Measurements from ENCODE around the gene DOK3.

DOK3 gene

DNA sequence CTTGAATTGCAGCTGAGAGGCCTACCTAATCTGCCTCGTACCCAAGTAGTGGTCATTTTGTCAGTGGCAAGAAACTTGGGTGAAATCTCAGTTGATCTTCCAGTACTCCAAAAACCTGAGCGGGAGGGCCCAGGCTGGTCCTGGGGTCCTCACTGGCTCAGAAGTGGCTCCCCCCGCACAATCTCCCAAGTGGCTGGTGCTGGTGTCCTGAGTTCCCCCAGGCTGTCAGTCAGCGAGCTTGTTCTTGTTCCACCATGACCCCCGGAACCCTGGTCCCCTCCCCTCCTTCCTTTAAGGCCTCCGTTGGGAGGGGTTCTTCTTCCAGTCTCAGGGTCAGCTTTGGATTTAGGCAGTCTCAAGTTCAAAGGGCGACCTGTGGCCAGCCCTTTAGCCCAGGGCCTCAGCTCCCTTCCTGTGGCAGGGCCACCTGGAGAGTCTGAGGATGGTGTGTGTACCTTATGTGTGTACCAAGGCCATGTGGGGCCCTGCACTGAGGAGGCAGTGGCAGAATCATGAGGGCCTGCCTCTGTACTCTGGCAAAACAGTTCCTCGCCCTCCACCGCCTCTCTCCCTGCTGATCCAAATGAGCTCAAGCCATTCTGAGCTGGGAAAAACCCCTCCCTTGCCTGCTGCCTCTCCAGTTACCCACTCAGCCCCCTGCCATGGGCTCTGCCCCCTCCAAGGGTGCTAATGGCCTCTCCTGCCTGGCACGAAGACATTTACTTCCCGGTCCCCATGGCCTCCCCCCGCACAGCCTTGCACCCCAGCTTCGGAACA is 31.7 kb downstream of the DOK3 start:
- Histone ChIP-seq H3K36me3 (ENCODE audit: insufficient read depth, low read length) (no peaks in the 10 kb centered on the region), H3K27me3 (ENCODE audit: insufficient read depth, low read length, poor library complexity, severe bottlenecking) (no peaks in the 10 kb centered on the region), H3F3A (ENCODE audit: low read depth) (no peaks in the 10 kb centered on the region), H3K4me3 (ENCODE audit: low read length, poor library complexity, severe bottlenecking) (no peak overlapping the region), H3K4me1 (ENCODE audit: insufficient read depth, low read length, poor library complexity, severe bottlenecking) (no peaks in the 10 kb centered on the region), H3K9ac (ENCODE audit: low read depth, low read length, poor library complexity, severe bottlenecking) (no peak overlapping the region), H3K4me2 (ENCODE audit: low read depth, low read length, poor library complexity, severe bottlenecking) (no peak overlapping the region), H3K9me2 (replicated peaks; ENCODE audit: low read depth, low read length) (no peaks in the 10 kb centered on the region), H2AFZ (ENCODE audit: low read length) (no peak overlapping the region), H3K79me2 (ENCODE audit: insufficient read depth, low read length) (peaks cover 1% of the 10 kb centered on the region; the same call in 1 of the 2 replicates), H4K20me1 (ENCODE audit: insufficient read depth, low read length, poor library complexity, severe bottlenecking) (no peaks in the 10 kb centered on the region), H3K9me3 (ENCODE audit: insufficient read depth, low read depth, low read length) (no peaks in the 10 kb centered on the region)
- TF ChIP-seq EZH2phosphoT487 (IDR thresholded peaks at IDR 0.05; ENCODE audit: borderline replicate concordance) (no peak), CTCF (conservative IDR thresholded peaks at IDR 0.05; ENCODE audit: low read length) (no peak)

DNA sequence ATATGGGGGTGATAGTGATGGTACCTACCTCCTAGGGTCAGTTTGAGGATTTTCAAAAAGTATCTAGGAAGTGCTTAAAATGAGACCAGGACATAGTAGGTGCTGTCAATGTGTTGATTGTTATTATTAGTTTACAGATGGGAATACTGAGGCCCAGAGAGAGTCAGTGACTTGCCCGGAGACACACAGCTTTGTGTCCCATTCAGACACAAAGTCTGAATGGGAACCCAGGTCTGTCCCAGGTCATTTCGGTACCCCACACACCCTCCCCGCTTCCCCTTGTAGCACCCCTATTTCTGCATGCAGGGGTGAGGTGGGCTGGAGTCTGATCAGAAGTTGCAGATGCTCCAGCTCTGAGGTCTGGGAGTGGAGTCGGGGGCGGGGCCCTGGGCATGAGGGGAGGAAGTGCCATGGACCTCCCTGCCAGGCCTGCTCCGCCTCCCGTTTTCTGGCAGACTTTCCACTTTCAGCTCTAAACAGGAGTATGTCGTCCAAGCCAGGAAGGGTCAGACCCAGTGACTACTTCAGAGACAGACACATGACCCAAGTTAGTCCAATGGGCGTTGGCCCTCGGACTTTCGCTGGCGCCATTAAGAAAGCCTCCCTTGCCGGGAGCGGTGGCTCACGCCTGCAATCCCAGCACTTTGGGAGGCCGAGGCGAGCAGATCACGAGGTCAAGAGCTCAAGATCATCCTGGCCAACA is 32.9 kb downstream of the DOK3 start:
- no peaks in the 10 kb centered on the region for H3F3A ChIP-seq (ENCODE audit: low read depth)
- no peaks in the 10 kb centered on the region for H3K36me3 ChIP-seq (ENCODE audit: insufficient read depth, low read length)
- no peak overlapping the region for H3K4me2 ChIP-seq (ENCODE audit: low read depth, low read length, poor library complexity, severe bottlenecking)
- no peaks in the 10 kb centered on the region for H3K9me2 ChIP-seq (replicated peaks; ENCODE audit: low read depth, low read length)
- H3K9me3 ChIP-seq (ENCODE audit: insufficient read depth, low read depth, low read length): no peaks in the 10 kb centered on the region
- H4K20me1 ChIP-seq (ENCODE audit: insufficient read depth, low read length, poor library complexity, severe bottlenecking): peaks cover 8% of the 10 kb centered on the region
- H3K9ac ChIP-seq (ENCODE audit: low read depth, low read length, poor library complexity, severe bottlenecking): no peak overlapping the region
- TF ChIP-seq CTCF (conservative IDR thresholded peaks at IDR 0.05; ENCODE audit: low read length) (no peak), EZH2phosphoT487 (IDR thresholded peaks at IDR 0.05; ENCODE audit: borderline replicate concordance) (no peak)
- no peaks in the 10 kb centered on the region for H3K4me1 ChIP-seq (ENCODE audit: insufficient read depth, low read length, poor library complexity, severe bottlenecking)
- no peaks in the 10 kb centered on the region for H3K27me3 ChIP-seq (ENCODE audit: insufficient read depth, low read length, poor library complexity, severe bottlenecking)
- H3K79me2 ChIP-seq (ENCODE audit: insufficient read depth, low read length): peaks cover 13% of the 10 kb centered on the region
- no peak overlapping the region for H2AFZ ChIP-seq (ENCODE audit: low read length)
- H3K4me3 ChIP-seq (ENCODE audit: low read length, poor library complexity, severe bottlenecking): no peak overlapping the region

DNA sequence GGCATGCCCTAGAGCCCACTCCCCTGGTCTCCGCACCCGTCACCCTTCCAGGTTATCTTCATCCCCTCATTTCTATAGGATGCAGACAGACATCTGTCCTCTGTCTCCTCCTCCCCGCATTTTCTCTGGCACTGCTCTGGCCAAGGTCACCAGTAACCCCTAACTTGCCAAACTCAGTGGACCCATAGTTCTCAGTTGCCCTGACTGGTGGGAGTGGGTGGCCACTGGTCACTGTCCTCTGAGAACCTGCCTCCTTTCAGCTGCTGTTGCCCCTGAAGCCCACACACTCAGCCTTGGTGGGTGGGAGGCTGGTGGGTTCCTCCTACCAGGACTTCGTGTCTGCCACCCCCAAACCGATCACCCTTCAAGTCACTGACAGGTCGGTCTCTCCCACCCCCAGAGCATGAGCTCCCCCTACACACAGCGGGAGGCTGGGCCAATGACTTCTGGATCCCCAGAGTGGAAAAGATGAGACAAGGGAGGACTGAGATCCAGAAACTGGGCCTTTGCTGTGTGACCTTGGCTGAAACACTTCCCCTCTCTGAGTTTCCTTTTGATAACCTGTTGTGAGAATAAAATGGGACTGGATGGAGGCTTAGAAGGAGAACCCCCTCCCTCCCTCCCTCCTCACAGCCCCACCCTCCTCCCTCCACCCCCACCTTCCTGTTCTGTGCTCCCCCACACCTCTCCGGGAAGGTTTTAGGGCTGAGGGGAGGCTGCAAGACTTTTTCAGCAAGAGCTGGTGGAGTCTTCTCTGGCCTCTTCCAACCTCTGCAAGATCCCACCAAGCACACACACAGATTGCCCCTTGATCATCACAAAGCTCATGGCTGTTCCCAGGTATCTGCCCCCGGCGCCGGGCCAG is 33.8 kb downstream of the DOK3 start:
- Histone ChIP-seq H2AFZ (ENCODE audit: low read length) (no peak overlapping the region), H3K9me3 (ENCODE audit: insufficient read depth, low read depth, low read length) (no peaks in the 10 kb centered on the region), H3F3A (ENCODE audit: low read depth) (no peaks in the 10 kb centered on the region), H3K4me2 (ENCODE audit: low read depth, low read length, poor library complexity, severe bottlenecking) (no peak overlapping the region), H3K9me2 (replicated peaks; ENCODE audit: low read depth, low read length) (no peaks in the 10 kb centered on the region), H4K20me1 (ENCODE audit: insufficient read depth, low read length, poor library complexity, severe bottlenecking) (peaks cover 17% of the 10 kb centered on the region), H3K9ac (ENCODE audit: low read depth, low read length, poor library complexity, severe bottlenecking) (no peak overlapping the region), H3K4me1 (ENCODE audit: insufficient read depth, low read length, poor library complexity, severe bottlenecking) (peaks cover 6% of the 10 kb centered on the region), H3K27me3 (ENCODE audit: insufficient read depth, low read length, poor library complexity, severe bottlenecking) (no peaks in the 10 kb centered on the region), H3K36me3 (ENCODE audit: insufficient read depth, low read length) (no peaks in the 10 kb centered on the region), H3K4me3 (ENCODE audit: low read length, poor library complexity, severe bottlenecking) (no peak overlapping the region), H3K79me2 (ENCODE audit: insufficient read depth, low read length) (peaks cover 22% of the 10 kb centered on the region)
- TF ChIP-seq EZH2phosphoT487 (IDR thresholded peaks at IDR 0.05; ENCODE audit: borderline replicate concordance) (no peak), CTCF (conservative IDR thresholded peaks at IDR 0.05; ENCODE audit: low read length) (no peak)
